Fibroblast of gingiva (primary cell): Measurements from ENCODE around the gene FAM168A.
"Not testable (repeated sequence)": the region's sequence is repeated elsewhere in the genome, so short reads cannot be mapped to it uniquely, and the experiment has no call there.

ENCODE experiments used
- DNase-seq: peaks from one replicate; pipeline ENCODE4 v3.0.0-alpha.2; 2011; ENCODE audit warnings: low read depth

The FAM168A gene

DNA sequence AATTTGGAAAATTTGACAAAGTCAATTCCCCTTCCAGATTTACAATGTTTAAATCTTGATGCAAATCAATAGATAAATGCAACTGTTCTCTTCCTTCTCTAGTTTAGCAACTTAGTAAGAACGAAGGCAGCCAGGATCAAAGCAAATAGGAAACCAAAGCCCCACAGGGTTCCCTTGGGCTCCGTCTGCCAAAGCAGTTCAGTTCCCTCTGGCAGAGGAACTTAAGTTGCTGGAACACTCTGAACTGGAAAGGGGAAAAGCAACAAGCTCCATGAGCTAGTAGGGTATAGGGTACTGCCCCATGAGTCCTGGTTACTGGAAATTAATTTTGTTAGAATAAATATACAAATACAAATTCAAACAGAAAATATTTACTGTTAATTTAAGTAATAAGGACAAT lies 130.4 kb downstream of the FAM168A start:
- no peak for DNase-seq

DNA sequence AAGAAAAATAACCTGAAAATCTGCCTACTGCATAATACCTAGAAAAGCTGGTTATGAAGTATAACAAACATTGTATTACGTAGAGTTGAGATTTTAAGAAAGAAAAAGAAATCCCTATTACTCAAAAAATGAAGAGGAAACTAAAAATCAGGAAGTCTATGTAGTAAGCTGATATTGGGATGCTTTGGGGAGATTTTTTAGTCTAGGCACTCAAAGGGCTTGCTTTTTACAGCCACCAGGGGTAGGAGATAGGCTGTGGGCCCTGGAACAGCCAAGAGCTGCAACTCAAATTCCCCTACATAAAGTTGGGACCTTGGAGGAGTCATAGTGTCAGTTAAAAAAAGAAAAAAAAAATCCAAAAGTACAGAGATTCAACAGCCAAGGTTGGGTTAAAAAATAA lies 131.3 kb downstream of the FAM168A start:
- no peak for DNase-seq

DNA sequence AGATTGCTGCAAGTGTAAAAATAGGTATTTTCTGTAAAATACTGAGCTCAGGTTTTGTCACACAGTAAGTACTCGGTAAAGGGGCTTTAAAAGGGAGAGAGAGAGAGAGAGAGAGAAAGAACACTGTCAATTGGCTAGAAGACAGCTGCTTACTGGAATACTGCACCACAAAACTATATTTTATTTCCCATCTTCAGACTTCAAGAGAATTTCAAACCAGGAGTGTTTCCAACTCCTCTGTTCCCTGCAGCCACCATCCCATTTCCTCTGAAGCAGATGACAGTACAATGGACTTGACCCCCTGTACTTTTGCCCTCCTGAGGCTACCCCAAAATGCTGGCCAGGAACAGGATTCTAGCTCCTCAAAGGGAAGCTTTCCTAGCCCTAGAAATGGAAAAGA lies 132.0 kb downstream of the FAM168A start:
- no peak for DNase-seq

DNA sequence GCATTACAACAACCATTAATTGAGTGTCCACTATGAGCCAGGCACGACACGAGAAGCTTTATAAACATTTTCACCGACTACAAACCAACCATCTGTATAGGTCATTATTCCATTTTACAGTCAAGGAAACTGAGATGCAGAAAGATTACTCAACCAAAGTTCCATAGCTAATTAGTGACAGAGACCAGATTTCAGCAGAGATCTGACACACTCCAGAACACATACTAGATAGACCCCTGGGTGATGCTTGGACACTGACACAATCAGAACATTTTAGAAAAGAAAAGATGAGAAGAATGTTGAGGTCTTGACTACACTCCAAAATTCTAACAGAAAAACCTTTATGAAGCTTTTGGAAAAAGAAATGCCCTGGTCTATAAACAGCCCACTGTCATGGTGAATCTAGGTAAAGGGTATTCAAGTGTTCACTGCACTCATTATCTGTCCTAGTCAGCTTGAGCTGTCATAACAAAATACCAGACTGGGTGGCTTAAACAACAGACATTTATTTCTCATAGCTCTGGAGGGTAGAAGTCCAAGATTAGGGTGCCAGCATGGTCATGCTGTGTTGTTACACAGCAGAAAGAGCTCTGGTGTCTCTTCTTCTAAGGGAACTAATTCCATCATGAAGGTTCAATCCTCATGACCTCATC lies 132.8 kb downstream of the FAM168A start:
- DNase-seq = no peak

DNA sequence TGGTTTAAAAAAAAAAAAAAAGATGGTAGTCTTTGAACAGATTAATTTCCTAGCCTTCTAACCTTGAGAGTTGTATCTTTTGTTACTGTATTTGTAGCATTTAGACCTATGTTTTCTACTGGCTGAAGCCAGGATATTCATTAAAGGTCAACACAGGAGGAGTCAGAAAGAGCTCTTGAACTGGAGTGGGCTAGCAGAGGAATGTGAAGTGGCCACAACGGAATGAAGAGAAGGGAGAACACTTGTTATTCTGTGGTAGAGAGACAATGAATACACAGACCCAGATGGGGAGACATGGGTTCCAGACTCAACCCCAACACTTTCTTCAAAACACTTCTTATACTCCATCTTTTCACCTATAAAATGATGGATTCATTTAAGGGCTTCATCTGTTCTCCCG lies 133.6 kb downstream of the FAM168A start:
- no peak for DNase-seq

DNA sequence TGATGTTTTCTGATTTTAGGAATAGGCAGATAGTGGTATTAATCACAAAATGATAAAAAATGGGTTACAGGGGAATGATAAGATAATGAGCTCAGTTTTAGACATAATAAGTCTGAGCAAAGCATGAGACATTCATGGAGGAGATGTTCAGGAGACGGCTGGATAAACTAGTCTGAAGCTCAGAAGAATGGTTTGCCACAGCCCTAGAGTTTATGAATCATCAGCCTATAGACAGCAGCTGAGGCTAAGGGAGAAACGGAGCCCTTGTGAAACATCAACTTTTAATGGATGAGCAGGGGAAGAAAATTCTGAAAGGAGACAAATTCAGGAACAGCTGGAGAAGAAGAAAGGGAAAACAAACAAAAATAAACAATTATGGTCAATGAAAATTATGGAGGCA lies 134.6 kb downstream of the FAM168A start:
- DNase-seq = no peak

DNA sequence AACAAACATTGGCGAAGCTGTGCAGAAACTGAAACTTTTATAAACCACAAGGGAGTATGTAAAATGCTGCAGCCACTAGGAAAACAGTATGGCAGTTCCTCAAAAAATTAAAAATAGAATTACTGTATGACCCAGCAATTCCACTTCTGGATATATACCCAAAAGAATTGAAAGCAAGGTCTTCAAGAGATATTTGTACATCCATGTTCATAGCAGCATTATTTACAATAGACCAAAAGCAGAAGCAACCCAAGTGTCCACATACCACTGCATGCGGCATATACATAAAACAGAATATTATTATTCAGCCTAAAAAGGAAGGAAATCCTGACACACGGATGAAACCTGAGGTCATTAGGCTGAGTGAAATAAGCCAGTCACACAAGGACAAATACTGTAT lies 135.9 kb downstream of the FAM168A start:
- DNase-seq = no peak

DNA sequence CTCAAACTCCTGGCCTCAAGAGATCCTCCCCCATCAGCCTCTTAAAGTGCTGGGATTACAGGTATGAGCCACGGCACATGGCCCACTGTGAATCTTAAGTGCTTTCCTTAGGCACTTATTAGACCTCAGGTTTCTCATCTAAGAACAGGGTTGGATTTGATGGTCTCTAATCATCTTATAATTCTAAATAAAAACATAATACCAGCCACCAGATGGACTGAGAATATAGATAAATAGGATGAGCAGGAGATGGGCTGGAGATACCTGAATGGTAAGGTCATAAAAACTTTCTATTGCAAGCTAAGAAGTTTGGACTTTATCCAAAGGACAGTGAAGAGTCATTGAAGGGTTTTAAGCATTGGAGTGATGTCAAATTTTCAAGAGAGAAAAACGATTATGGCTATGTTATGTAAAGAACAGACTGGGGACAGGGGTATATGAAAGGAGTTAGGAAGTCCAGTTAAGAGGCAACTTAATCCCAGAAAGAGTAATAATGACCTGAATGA lies 136.5 kb downstream of the FAM168A start:
- no peak for DNase-seq

DNA sequence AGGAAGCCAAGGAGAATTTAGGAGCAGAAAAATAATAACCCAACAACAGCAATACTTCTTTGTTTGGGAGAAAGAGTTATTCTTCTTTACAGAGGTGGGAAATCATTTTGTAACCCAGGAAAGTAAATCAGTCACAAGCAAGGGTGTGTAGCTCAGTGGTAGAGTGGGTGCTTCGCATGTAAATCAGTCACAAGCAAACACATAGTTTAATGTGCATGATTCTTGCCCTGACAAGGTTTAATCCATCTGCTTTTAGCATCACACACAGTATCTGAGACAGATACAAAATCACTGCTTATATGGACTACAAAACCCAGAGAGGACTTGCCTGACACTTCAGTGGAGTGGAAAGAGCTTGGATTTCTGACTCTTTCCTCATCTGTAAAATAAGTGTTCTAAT lies 139.7 kb downstream of the FAM168A start:
- no peak for DNase-seq

DNA sequence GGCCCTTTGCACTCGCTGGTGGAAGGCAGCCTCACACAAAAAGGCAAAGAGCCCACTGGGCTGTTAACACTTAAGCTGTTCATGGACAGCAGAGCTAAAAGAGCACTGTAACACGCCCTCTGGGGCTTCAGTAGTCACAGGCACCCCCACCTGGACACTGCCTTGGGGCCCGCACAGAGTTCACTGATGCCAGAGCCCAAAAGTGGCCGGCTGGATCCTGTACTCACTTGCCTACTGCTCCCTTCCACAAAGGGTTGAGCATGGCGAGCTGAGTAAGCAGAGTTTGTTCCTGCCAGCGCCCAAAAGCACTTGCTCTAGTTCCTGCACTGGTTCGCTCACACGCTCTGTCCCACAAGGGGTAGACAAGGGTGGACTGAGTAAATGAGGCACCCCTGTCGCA lies 142.9 kb downstream of the FAM168A start:
- DNase-seq = no peak

DNA sequence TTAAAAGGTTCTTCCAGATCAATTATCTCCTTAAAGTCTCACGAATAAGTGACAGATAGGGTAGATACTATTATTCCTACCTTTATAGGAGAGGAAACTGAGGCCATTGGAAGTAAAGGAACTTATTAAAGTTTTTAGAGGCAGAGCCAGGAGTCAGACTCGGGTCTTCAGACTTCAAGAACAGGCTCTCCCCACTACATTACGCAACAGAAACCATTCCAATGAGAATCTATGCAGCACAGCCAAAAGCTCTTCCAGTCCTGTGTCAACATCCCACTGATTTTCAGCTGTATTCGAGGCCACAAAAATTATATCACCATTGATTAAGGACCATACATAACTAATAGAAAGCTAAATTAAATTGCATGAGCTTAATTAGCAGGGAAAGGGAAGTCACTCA lies 144.3 kb downstream of the FAM168A start:
- DNase-seq = peak; percentile 56

DNA sequence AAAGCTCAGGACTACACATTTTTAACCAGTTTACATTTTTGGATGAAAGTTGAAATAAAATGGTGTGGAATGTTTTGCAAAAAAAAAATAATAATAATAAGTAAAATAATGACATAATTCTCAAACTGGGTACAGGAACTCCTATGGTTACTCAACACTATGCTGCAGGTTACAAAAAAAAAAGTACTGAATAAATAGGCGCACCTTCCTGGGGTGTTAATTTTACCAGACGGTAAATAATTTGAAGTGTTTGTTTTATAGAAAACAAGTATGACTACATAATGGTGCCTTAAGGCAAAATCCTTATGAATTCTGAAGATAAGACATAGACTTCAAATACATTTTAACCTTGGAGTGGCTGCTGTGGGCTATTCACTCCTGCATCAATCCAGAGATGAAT lies 145.2 kb downstream of the FAM168A start:
- no peak for DNase-seq

DNA sequence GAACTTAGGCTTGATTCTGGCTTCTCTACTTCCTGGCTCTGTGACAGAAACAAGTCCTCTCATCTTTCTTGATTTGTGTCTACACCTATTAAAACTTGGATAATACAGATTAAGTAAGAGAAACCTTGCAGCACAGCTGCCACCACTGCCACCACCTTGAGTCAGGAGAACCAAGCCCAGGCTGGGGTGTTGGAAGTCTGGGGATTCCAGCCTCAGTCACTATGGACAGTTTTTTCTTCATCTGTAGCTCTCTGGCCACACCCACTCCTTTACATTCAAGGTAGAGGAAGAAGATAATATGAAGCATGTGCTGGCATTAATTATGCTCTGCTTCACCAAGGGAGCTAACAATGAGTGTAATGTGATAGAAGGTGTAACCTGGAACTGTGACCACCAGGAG lies 146.0 kb downstream of the FAM168A start:
- no peak for DNase-seq

DNA sequence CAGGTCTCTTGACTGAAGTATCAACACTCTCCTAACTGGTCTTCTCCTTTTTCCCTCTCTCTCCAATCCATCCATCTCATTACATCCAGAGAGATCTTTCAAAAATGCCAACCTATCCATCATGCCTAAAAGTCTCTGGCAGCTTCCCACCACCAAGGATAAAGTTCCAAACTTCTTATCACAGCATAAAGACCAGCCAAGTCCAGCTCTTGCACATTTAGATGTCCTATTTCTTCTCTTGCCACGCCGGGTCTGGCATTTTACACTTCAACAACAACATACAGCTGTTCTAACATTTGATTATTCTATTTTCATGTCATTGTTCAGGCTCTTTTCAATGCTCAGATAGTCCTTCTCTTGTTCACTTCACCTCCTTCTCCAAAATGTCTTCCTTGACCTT lies 151.1 kb downstream of the FAM168A start:
- no peak for DNase-seq

DNA sequence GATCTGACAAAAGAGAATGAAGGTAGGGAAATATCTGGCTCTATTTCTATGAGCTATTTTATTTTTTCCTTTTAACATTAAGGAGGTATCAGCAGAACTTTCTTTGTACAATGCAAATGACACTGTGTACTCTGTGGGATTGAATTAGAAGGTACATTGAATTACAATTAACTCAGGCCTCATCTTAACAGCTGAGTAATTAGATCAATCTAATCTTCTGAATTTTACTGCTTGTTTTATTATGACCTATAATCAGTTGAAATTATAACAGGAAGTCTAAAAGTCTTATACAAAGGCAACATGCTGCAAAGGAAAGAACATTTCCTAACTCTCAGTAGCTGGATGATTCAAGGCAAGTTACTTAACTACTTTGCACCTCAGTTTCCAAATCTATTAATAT lies 151.9 kb downstream of the FAM168A start:
- no peak for DNase-seq

DNA sequence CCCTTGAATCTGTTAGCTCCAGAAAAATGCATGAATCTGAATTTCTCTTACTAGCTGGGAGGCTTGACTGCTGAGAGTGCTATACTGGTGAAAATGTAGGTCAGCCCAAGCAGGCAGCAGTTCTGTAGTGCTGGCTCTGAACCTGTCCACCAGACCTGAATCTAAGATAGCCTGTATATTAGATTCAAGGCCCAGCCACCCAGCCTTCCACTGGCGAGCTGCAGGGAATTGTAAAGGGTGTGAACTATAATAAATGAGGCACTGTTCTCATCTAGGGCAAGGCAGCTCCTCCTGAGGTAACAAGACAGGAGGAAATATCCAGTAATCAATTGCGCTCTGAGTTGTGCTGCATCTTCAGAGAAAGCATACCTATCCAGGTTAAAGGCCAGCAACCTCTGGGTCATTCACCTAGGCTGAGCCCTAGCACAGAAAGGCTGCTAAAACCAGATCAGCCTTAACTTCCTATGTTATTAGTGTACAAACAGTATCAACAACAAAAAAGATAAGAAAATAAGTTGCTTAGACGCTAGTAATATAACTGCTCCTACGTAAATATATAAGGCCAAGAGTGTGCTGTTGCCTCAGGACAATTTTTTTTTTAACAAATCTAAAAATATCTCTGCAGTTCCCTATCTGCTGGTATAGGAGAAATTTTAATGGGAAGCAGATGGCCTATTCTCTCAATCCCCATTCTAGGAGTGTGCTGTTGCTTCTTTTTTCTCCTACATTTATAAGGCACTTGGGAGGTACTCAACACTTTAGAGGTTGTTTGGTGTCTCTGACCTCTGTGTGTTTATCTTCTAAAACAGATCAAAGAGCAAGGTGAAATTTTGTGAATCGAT lies 158.7 kb downstream of the FAM168A start:
- peak; percentile 41 for DNase-seq

DNA sequence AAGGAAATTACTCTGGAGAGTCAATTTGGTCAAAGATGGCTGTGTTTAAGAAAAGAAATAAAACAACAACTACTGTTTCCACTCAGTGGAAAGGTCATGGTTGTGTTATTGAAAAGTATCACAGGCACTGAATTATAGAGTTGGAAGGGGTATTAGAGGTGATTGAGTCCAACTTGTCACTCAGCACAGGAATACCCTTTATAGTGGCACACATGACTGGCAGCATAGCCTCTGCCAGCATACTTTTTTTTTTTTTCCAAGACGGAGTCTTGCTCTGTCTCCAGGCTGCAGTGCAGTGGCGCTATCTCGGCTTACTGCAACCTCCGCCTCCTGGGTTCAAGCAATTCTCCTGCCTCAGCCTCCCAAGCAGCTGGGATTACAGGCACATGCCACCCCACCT lies 161.1 kb downstream of the FAM168A start:
- not testable (repeated sequence) for DNase-seq

DNA sequence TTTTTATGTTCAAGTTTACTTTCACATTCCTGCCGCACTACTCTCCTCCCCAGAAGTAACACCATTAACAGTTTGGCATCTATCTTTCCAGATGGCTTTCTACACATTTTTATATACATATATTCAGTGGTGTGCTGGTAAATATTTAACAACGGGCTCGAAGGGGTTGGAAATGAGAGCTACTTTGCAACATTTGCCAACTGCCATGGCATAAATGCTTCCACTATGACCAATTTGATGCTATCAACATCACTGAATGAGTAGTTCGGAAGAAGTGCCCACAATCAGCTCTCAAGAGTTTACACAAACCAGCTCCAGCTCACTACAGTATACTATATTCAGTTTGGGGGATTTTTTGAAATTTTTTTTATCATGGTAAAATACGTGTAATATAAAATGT lies 166.5 kb downstream of the FAM168A start:
- DNase-seq = no peak

DNA sequence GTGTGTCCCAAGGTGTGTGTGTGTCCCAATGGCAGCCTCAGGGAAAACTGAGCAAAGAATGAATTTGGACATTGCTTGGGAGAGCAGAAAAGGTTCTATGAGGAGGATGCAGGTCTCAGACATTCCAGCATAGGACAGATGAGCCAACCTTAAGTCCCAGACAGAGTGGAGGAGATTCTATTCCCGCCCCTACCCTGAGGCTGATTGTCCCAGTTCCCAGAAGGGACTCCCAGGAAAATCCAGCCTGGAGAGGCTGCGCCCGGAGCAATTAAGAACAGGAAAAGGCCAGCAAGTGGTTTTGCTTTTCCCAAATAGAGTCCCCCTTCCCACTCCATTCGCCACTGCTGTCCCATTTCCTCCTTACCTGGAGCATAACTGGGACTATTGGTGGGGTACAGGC lies 167.6 kb downstream of the FAM168A start:
- no peak for DNase-seq

DNA sequence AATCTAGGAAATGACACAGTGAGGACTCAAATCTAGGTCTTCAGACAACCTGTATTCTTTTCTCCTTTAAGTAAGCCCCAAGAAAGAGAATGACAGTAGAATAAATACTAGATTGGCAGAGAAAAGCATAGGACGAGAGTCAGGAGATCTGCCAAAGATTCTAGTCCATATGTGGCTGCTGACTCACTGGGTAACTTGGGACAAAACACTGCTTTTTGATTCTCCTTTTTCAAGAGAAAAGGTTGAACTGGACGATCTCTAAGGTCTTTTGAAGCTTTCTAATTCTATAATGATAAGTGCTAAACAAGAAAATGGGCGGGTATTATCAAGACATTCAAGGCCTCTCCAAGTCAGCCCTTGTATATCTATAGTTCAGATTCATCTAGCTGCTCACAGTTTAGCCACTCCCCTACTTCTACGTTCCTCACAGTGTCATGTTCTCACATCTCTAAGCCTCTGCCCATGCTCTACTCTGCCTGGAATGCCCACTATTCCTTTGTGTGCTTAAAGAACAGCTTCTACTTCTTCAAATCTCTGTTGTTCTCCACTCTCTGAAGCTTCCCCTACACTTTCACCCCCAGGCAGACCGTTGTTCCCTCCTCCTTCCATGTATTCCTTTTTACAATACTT lies 168.7 kb downstream of the FAM168A start:
- peak; percentile 39 for DNase-seq

DNA sequence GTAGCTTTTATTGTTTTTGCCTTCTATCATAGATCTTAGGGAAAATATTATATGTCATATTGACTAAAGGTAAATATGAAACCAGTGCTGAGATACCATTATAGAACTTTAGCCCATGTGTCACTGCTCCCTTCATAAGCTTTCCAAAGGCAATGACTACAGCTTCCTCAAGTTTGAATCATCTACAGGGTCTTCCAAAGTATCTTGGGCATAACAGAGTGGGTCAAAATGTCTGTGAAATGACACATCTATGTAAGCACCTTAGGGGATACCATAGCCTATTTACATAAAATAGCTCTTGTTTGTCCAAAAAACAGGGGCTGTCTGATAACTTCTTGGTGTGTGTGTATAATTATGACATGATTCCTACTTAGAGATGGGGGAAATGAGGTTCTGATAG lies 169.2 kb downstream of the FAM168A start:
- DNase-seq = no peak

DNA sequence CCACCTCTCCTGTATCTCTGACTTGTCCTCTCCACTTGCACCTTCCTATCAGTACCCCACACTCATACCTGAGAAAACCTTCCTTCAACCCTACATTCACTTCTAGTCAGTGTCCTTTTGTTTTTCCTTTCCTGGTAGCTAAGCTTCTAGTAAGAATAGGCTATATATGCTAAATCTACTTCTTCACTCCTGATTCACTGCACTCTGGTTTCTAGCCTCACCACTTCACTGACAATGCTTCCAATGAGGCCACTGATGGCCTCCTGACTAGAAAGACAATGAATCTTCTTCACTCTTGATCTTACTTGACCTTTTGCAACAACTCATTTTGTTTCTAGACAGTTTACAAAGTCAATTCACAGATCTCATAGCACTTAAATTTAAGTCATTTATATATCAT lies 169.7 kb downstream of the FAM168A start:
- no peak for DNase-seq

DNA sequence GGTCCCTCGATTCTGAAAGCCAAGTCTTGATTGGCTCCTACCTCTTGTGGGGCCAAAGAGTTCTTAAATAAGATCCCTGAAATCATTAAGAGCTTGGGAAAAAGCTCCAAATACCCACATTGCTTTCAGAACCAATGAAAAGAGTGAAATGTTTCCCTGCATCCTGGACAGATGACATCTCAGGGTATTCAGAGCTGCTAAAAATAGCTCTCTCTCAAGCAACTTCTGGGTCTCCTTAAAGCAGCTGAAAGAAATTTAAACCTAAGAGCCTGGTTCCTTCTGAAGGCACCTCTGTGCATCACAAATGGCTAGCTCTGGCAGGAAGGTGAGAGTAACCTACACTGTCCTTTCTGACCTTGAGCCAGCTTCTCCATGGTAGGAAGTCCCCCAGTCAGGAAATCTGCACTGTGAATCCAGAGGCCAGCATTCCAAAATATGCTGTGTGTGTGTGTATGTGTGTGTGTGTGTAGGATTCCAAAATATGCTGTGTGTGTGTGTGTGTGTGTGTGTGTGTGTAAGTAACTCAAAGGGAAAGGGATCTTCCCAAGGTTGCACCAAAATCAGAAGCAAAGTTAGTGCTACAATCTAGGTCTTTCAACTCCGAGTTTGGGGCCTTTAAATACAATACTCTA lies 171.6 kb downstream of the FAM168A start:
- DNase-seq = peak; percentile 15
